NCI-H1105 (cell line): ENCODE results near the gene GRIK3.

ENCODE experiments used
- DNase-seq: peaks from one replicate; lab custom pipeline; 2025; lab: John Stamatoyannopoulos, UW

GRIK3 gene

DNA sequence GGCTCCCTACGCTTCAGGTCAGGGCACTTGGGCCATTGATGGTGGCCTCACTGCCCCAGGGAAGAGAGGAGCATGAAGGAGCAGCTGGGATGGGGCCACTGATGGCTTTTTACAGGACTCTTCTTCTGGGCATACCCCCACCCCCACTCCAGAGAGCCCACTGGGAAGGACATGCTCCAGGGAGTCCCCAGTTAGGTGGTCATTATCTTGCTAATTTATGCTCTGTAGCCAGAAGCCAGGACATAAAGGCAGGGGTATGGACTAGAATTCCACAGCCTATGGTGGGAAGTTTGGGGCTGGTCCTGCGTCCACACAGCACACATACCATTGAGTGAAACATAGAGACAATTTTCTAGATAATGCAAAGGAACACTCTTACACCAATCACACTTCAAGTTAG lies 8.8 kb upstream of the GRIK3 start:
- DNase-seq: no peak

- DNase-seq: no peak
Observed at GRCh38 chr1:37042506-37042905, 8.2 kb upstream of the GRIK3 start.

DNA sequence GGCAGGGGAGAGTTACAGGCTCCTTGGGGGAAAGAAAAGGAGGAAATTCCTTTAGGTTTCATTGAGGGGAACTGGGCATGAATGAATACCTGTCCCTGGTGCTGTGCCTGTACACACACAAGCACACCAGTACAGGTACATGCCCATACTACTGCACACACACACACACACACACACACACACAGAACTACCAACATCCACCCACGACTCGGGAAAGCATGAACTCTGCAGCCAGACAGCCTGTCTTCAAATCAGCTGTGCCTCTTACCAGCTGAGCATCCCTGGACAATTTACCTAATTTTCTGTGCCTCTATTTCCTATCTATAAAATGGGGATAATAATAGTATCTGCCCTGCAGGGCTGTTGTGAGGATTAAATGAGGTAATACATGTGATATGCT lies 7.2 kb upstream of the GRIK3 start:
- DNase-seq: no peak

DNA sequence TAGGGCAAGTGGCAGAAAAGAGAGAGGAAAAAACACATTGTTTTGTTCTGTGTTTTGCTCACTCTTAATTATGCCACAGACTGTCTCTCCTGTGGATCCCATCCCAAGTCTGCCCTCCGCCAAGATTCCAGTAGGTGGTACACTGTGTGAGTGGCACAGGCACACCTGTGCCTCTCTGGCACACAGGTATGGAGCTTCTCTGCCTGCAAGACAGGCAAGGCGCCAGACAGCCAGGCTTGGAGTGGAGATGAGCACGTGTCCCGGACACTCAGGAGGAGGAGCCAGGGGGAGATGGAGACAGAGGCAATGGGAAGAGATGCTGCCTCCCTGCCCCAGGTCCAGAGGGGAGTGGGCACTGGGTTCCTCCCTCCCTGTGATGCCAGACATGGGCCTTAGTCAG lies 6.5 kb upstream of the GRIK3 start:
- DNase-seq: peak; percentile 82

DNA sequence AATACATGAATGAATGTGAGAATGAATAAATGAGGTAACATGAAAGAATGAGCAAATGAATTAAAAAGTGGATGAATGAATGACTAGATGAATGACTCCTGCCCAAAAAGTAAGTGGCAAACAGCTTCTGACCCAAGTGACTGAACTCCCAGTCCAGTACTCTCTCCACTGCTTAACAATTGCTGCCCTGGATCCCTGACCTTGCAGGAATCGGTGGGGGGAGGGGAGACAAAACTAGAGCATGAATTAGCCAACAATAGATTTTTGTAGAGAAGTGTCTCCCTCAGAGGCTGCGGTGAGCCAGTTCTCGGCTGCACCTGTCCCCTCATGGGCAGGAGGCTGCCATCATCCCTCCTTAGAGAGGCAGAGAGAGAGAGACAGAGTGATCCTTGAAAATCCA lies 5.9 kb upstream of the GRIK3 start:
- DNase-seq: peak; percentile 67

GRCh38 chr1:37038227-37039093 lies 4.1 kb upstream of the GRIK3 start:
- DNase-seq: peak; percentile 82

DNA sequence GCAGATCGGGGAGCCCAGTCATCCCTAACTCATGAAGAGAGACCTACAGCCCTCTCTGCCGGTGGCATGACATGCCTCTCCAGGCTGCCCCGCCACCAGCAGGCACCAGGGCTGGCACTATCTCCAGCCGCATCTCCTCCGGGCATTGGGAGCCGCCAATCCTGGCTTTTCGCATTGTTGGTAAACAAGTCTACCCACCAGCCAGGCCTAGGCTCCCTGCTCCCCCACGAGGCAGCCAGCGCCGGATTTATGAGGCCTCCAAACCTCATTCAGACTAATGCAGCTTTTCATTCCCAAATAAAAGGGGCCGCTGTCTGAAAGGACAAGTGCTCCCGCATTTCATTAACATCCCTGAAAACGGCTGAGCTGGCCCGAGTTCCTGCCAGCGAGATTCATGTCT lies 3.4 kb upstream of the GRIK3 start:
- DNase-seq: peak; percentile 64

GRCh38 chr1:37036667-37037053 lies 2.3 kb upstream of the GRIK3 start:
- no peak for DNase-seq

GRCh38 chr1:37035796-37036666 lies 1.7 kb upstream of the GRIK3 start:
- no peak for DNase-seq

DNA sequence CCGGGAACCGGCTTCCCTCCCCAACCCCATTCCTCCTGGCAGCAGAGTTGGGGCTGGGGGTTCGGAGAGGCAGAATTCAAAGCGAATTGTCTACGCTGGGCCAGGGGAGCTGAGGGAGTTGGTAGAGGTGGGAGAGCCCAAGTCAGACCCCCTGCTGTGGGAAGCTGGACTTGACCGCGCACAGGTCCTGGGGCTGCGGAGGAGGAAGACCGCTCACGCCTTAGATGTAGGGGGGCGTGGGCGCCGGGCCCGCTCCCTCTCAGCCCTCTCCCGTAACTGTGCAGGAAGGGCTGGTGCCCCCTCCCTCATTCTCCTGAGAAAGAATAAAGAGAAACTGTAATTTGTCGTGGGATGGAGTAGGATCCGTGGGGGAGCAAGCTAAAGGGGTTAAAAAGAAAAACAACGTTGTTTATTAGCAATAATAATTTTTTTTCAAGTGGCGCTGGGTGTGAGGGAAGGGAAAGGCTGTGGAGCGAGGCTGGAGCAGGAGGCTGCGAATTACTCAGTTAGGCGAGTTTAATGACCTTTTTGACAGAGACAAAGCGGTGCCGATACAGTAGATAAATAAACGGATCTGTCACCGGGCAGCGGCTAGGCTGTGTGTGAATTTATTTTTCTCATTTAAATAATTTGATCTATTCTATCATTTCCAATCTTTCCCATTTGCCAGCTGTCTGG lies 838 bp upstream of the GRIK3 start:
- DNase-seq: no peak

DNA sequence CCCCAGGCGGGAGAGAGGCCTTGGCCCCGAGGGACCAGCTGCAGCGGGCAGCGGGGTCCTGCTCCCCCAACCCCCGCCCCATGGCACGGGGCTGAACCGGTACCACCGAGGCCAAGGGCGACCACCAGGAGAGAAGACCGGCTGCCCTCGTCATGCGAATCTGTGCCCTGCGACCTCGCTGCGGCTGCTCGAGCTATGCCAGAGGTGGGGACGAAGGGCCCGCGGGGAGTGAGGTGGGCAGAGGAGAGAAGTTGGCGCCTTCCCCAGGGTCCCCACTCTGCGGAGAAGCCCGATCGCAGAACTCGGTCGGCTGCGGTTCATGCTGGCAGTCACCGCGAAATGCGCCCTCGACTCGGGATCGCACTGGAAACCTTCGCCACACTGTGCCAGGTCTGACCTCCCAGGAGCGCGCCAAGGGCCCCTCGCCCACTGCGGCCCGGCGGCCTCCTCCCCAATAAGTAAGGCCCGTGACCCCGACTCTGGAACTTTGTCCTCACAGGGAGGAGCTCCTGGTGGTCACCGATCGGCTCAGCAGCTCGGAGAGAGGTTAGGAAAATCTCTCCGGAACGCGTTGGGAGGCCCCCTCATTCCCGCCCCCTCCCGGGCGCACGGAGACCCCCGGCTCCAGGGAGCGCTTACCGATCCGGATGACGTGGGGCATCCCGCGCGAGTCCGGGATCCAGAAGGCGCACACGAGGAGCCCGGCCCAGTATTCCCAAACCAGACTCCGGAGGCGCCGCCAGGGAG lies 787 bp downstream of the GRIK3 start:
- DNase-seq: no peak

GRCh38 chr1:37032660-37033354 lies 1.5 kb downstream of the GRIK3 start:
- DNase-seq: no peak

DNA sequence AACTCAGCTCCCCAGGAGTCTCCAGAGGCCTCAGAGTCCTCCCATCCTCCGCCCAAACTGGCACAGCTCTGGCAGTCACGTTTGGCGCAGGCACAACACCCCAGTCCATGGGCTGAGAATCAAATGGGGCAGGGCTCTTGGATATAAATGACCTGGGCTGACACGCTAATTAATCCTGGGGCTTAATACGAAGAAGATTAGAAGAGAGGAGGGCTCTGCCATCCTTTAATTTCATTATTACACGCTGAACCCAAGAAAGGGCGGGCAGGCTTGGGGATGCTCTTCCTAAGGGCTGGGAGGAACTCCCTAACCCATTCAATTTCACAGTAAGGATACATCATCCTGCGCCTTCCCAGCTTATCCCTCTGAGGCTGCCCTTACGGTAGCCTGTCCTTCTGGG lies 2.4 kb downstream of the GRIK3 start:
- no peak for DNase-seq

GRCh38 chr1:37031429-37031828 lies 2.9 kb downstream of the GRIK3 start:
- no peak for DNase-seq

DNA sequence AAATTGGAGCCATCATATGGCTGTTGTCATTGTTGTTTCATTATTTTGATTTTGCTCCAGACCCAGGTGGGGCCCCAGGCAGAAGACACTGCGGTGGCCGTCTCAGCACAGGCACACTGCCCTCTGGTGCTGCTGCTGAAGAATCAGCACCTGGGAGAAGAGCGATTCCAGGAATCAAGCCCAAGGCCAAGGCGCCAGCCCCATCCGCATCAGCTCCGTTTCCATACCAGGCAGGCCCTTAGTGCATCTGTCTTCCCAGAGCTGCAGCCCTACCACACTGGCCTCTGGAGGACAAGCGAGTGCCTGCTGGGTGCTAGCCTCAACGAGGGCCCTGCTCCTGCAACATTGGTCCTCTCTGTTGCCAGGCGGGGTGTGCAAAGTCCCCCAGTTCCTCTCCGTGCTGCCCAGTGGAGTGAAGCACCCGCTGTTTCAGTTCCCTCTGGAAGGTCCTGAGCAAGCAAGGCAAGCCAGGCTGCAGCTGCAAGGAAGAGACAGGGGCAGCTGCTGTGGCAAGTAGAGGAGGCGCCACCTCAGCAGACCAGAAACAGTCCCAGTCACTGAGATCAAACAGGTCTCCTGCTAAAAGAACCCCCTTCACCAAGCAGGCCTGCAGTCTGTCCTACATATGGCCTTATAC lies 5.2 kb downstream of the GRIK3 start:
- no peak for DNase-seq

DNA sequence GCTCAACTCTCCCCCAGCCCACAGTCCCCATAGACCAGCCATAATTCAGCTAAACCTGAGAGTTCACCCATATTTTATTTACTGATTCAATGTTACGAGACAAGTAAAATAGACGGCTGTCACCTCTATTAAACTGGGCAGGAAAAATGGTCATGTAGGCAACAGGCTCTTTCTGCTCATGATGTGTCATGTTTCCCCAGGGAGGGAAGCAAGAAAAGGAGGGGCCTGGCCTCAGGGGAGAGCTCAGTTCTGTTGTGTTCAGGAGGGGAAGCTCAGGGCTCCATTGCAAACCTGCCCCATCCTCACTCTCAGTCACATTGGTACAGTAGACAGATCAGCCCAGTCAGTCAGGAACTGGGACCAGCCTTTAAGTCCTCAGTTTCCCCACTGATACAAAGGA lies 12.8 kb downstream of the GRIK3 start:
- DNase-seq: no peak

GRCh38 chr1:37020653-37021277 lies 13.6 kb downstream of the GRIK3 start:
- DNase-seq: no peak

- DNase-seq: no peak
Observed at GRCh38 chr1:37018510-37018909, 15.8 kb downstream of the GRIK3 start.

- no peak for DNase-seq
Observed at GRCh38 chr1:37017720-37018119, 16.6 kb downstream of the GRIK3 start.

DNA sequence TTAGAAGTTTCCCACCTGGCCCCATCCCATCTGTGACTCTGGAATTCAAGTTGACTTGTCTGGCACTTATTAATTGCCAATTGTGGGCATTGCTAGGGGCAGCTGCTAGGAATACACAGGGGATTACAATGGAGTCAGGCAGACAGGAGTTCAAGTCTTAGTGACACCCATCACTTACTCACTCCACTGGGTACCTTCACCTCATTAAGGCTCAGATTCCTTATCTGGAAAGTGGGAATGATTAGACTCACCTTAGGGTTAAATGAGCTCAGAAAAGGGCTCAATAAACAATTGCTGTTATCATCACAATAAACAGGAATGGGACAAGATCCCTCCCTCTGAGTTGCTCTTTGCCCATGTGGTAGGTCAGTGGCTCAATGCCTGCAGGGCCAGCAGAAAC lies 18.2 kb downstream of the GRIK3 start:
- DNase-seq: no peak
